ENCODE data around the gene AFAP1L1.
A peak's percentile ranks its signal among the peaks of the same experiment; 100 is the strongest.

AFAP1L1 gene

DNA sequence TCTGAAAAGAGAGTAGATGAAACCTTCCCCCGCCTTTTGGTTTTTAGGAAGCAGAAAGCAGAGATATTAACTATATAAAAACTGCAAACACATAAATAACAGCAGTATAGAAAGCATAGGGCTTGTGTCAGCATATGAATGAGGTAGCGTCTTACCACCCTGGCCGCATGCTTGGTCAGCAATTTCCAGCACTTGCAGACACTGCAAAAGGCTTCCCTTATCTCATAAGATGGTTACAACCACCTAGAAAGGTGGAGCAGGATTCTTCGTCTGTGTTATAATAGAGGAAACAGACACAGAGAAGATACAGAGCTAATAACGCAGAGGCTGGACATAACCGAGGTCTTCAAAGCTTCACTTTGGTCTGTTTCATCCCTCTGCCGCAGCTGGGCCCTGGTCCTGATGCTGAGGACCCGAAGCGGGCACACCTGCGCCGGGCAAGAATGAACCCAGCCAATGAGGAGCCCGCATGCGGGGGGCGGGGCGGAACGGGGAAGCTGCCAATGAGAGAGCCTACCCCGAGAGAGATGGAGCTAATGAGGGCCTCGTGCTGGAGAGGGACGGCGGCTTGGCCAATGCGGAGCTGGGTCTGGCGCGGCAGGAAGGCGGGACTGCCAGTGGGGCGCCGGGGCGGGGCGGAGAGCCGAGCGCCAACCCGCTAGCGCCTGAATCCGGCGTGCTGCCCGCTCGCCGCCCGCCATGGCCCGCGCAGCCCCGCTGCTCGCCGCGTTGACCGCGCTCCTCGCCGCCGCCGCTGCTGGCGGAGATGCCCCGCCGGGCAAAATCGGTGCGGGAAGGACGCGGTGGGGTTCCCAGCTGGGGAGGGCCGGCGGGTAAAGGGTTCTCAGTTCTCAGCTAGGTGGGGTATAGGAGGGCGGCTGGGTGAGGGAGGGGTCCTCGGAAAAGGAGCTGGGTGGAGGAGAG lies 86.0 kb downstream of the AFAP1L1 start, which contains the start of gene PCYOX1L:
Gene PCYOX1L, plus strand, starts transcription at position 677 of the 924 bp plus-strand sequence. Its CDS starts 23 bp downstream, at position 700.
- intact Hi-C loops (cut with DNase I; ENCODE audit: low total_unique reads) = no loop called here
- Histone ChIP-seq H3K27ac (peak within 1 kb of the TSS; percentile 49 to 73), H3K27me3 (no peaks in the 10 kb centered on the region), H3K4me3 (peak within 1 kb of the TSS; percentile 62 to 76), H3K4me1 (peaks cover 0 to 12% (median 9%) of the 10 kb centered on the region in 4 donors), H3K36me3 (peaks cover 0 to 25% (median 12%) of the 10 kb centered on the region in 3 donors), H3K9me3 (no peaks in the 10 kb centered on the region)
- peak; percentile 96 to 97 for DNase-seq
- TF ChIP-seq, protein P1, sequence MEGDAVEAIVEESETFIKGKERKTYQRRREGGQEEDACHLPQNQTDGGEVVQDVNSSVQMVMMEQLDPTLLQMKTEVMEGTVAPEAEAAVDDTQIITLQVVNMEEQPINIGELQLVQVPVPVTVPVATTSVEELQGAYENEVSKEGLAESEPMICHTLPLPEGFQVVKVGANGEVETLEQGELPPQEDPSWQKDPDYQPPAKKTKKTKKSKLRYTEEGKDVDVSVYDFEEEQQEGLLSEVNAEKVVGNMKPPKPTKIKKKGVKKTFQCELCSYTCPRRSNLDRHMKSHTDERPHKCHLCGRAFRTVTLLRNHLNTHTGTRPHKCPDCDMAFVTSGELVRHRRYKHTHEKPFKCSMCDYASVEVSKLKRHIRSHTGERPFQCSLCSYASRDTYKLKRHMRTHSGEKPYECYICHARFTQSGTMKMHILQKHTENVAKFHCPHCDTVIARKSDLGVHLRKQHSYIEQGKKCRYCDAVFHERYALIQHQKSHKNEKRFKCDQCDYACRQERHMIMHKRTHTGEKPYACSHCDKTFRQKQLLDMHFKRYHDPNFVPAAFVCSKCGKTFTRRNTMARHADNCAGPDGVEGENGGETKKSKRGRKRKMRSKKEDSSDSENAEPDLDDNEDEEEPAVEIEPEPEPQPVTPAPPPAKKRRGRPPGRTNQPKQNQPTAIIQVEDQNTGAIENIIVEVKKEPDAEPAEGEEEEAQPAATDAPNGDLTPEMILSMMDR (IDR thresholded peaks at IDR 0.05) = no peak

DNA sequence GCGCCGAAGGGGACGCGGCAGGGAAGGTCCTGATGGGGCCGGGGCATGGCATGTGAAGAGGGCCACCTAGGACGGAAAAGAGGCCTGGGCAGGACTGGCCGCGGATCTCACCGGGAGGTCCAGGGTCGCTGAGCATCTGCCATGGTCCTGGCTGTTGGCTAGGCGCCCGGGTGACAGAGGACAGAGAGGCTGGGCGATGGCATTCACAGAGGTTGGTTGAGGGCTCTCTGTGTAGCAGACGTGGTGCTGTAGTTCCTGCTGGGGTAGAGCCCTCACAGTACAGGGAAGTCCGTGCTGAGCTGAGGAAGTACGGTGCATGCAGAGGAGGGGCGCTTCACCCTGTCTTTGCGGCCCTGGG lies 86.6 kb downstream of the AFAP1L1 start:
- Histone ChIP-seq H3K36me3 (peaks cover 0 to 18% (median 5%) of the 10 kb centered on the region in 3 donors), H3K4me3 (peak overlapping the region; percentile 62 to 76), H3K27ac (peak overlapping the region; percentile 49 to 73), H3K4me1 (peaks cover 0 to 12% (median 9%) of the 10 kb centered on the region in 4 donors), H3K9me3 (no peaks in the 10 kb centered on the region), H3K27me3 (no peaks in the 10 kb centered on the region)
- intact Hi-C loops (cut with DNase I; ENCODE audit: low total_unique reads) = no loop called here
- peak in 1 of 2 donors; percentile 77 for DNase-seq
- TF ChIP-seq, protein P1 (IDR thresholded peaks at IDR 0.05) = no peak

DNA sequence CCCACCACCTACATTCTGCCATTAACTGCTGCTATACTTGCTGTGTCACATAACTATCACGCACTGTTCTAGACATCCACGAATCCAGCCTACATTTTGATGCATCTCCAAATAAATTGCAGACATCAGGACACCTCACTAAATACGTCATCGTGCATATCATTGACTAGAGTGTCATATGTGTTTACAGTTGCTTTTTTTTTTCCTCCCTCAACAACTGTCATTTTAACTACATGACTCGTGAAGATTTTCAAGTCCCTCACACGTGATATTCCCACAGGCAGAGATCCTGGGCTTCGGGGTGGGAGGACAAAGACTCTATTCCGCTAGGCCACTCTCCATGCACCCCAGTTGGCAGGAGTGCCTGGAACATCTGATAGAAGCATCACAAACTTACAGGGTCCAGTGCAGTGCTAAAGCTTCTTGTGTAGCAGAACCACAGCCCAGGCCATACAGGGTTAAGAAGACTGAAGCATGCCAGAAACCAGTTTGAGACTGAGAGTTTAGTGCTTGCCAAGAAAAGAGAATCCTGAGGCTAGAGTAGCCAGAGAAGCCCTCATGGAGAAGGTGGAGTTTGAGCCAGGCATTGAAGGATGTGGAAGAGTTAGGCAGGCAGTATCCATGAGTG lies 87.3 kb downstream of the AFAP1L1 start:
- no peak for DNase-seq
- no peak overlapping the region for H3K4me3 ChIP-seq

DNA sequence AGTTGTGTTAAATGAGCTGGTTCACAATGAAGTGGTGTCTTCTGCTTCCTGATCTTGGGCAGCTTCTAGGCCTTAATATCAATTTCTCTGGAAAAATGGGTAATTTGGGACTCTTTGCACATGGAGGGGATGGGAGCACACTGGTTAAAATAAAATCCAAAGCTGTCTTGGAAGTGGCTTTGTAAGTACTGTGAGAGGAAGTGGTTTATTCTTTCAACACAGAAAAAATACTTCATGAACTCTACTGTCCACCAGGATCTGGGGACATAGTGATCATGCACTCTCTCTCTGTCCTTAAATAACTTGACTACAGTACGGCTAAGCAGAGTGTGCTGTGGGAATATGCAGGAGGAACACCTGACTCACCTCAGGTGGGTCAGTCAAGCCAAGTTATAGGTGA lies 88.6 kb downstream of the AFAP1L1 start:
- intact Hi-C loops (cut with DNase I; ENCODE audit: low total_unique reads) = no loop called here
- DNase-seq = no peak
- TF ChIP-seq, protein P1 (IDR thresholded peaks at IDR 0.05) = no peak

More for the DNA sequence above, 87.3 kb downstream of the AFAP1L1 start:
- intact Hi-C loops (cut with DNase I; ENCODE audit: low total_unique reads) = no loop called here
- H3K36me3 ChIP-seq = peaks cover 0 to 13% (median 0%) of the 10 kb centered on the region in 3 donors
- no peaks in the 10 kb centered on the region for H3K27me3 ChIP-seq
- no peaks in the 10 kb centered on the region for H3K9me3 ChIP-seq
- TF ChIP-seq, protein P1 (IDR thresholded peaks at IDR 0.05) = no peak
- H3K27ac ChIP-seq = no peak overlapping the region
- H3K4me1 ChIP-seq = peaks cover 0 to 12% (median 9%) of the 10 kb centered on the region in 4 donors

DNA sequence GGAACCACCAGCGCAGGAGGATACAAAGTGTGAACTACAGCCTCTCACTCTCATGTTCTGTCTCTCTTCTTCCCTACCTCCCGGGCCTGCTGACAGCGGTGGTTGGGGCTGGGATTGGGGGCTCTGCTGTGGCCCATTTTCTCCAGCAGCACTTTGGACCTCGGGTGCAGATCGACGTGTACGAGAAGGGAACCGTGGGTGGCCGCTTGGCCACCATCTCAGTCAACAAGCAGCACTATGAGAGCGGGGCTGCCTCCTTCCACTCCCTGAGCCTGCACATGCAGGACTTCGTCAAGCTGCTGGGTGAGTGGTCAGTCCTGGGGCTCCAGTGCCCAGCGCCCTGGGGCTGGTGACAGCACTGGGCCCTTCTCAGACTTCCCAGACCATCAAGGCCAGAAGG lies 90.9 kb downstream of the AFAP1L1 start:
- intact Hi-C loops (cut with DNase I; ENCODE audit: low total_unique reads) = no loop called here
- H3K4me3 ChIP-seq = no peak overlapping the region
- no peaks in the 10 kb centered on the region for H3K9me3 ChIP-seq
- TF ChIP-seq, protein P1 (IDR thresholded peaks at IDR 0.05) = no peak
- H3K27ac ChIP-seq = no peak overlapping the region
- H3K36me3 ChIP-seq = no peaks in the 10 kb centered on the region
- peaks cover 0 to 12% (median 10%) of the 10 kb centered on the region in 4 donors for H3K4me1 ChIP-seq
- DNase-seq = no peak
- no peaks in the 10 kb centered on the region for H3K27me3 ChIP-seq

More for the DNA sequence above, 88.6 kb downstream of the AFAP1L1 start:
- H3K36me3 ChIP-seq = peaks cover 0 to 5% (median 0%) of the 10 kb centered on the region in 3 donors
- H3K27me3 ChIP-seq = no peaks in the 10 kb centered on the region
- H3K27ac ChIP-seq = no peak overlapping the region
- H3K9me3 ChIP-seq = no peaks in the 10 kb centered on the region
- H3K4me1 ChIP-seq = peaks cover 0 to 12% (median 9%) of the 10 kb centered on the region in 4 donors
- no peak overlapping the region for H3K4me3 ChIP-seq

Data from tibial artery (tissue), 4 donors.